GM12891 (cell line): Measurements from ENCODE around the gene EXOC4.

Source experiments
- POLR2A ChIP-seq: IDR thresholded peaks from 2 replicates; pipeline ENCODE4 v1.6.1; 2011; ENCODE audit warnings: low read depth, low read length, control low read depth
- POLR2AphosphoS5 ChIP-seq: IDR thresholded peaks from 2 replicates; pipeline ENCODE4 v1.6.1; 2011; ENCODE audit warnings: low read depth, low read length, control low read depth

GRCh38 chr7:133633055-133633454, 380.2 kb downstream of the EXOC4 start:
- no peak for TF ChIP-seq POLR2A
- no peak for TF ChIP-seq POLR2AphosphoS5
